ENCODE data around the gene SNX25.

- TF ChIP-seq POLR2AphosphoS5 (IDR thresholded peaks at IDR 0.05; ENCODE audit: low read depth, low read length) (no peak), SIN3A (IDR thresholded peaks at IDR 0.05; ENCODE audit: borderline replicate concordance, insufficient read depth, low read length) (no peak), FOXP2 (optimal IDR thresholded peaks at IDR 0.05; ENCODE audit: borderline replicate concordance, extremely low read depth, extremely low read length, insufficient read depth) (no peak)
These were observed 149.6 kb downstream of the SNX25 start for GRCh38 chr4:185358959-185359358.
